GM10248 (cell line): Measurements from ENCODE around the gene PCSK5.

Source experiments
- CTCF ChIA-PET: fragments of 300-600 bp; sonication (Branson Sonifier 250); formaldehyde crosslinking; extraction: SDS; loops from one replicate; lab custom pipeline; 2021; ENCODE audit warnings: antibody characterized with exemption; lab: Yijun Ruan, JAX
- POLR2A ChIA-PET: fragments of 350-650 bp; sonication (Branson Sonifier 250); formaldehyde crosslinking; extraction: SDS; loops from one replicate; lab custom pipeline; 2020; ENCODE audit warnings: antibody characterized with exemption; lab: Yijun Ruan, JAX
- DNase-seq: peaks from one replicate; pipeline ENCODE4 v3.0.0; 2012; ENCODE audit errors: extremely low spot score
- TF ChIP-seq, protein P1 (sequence below): IDR thresholded peaks from 2 replicates; pipeline ENCODE4 v1.5.1; 2012; ENCODE audit warnings: mild to moderate bottlenecking, low read depth; ENCODE audit errors: extremely low read depth, missing control alignments, control extremely low read depth

The PCSK5 gene

DNA sequence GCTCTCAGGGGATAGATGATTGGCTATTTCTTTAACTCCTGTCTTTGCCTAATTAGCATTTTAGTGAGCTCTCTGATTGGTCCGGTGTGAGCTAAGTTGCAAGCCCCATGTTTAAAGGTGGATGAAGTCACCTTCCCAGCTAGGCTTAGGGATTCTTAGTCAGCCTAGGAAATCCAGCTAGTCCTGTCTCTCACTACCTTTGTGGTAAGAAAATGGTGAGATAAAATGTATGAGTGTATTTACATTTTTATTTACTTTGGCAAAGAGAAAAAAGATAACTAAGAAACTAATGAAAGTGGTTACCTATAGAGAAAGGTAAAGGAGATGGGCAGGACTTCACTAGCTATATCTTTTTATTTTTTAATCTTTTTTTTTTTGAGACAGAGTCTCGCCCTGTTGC is 357.0 kb downstream of the PCSK5 start:
- TF ChIP-seq, protein P1, sequence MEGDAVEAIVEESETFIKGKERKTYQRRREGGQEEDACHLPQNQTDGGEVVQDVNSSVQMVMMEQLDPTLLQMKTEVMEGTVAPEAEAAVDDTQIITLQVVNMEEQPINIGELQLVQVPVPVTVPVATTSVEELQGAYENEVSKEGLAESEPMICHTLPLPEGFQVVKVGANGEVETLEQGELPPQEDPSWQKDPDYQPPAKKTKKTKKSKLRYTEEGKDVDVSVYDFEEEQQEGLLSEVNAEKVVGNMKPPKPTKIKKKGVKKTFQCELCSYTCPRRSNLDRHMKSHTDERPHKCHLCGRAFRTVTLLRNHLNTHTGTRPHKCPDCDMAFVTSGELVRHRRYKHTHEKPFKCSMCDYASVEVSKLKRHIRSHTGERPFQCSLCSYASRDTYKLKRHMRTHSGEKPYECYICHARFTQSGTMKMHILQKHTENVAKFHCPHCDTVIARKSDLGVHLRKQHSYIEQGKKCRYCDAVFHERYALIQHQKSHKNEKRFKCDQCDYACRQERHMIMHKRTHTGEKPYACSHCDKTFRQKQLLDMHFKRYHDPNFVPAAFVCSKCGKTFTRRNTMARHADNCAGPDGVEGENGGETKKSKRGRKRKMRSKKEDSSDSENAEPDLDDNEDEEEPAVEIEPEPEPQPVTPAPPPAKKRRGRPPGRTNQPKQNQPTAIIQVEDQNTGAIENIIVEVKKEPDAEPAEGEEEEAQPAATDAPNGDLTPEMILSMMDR = no peak
- DNase-seq = no peak
- POLR2A ChIA-PET = no interaction called here
- CTCF ChIA-PET = interaction anchor here (1.1 to 1.6 kb wide), 4 partner anchors 9 to 95 kb away, joined by 3 to 4 read pairs (median 4); no protein-coding TSS in a partner anchor

DNA sequence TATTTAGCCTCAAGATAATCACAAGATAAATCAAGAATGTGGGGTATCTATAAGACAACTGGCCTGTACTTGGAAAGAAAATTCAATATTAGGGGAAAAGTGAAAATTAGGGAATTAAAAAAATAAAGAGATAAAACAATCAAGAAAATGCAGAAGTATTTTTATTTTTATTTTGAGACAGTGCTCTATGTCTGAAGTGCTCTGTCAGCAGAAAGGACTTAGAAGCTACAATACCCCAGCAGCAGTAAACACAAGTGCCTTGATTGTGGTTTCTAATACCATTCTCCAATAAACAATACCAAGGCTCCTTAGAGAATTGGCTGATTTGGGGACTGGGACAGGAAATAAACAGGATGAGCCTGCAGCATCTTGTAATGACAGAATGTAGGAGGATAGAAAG is 358.8 kb downstream of the PCSK5 start:
- no peak for DNase-seq
- ChIA-PET POLR2A (no interaction called here), CTCF (no interaction called here)
- TF ChIP-seq, protein P1 = no peak

DNA sequence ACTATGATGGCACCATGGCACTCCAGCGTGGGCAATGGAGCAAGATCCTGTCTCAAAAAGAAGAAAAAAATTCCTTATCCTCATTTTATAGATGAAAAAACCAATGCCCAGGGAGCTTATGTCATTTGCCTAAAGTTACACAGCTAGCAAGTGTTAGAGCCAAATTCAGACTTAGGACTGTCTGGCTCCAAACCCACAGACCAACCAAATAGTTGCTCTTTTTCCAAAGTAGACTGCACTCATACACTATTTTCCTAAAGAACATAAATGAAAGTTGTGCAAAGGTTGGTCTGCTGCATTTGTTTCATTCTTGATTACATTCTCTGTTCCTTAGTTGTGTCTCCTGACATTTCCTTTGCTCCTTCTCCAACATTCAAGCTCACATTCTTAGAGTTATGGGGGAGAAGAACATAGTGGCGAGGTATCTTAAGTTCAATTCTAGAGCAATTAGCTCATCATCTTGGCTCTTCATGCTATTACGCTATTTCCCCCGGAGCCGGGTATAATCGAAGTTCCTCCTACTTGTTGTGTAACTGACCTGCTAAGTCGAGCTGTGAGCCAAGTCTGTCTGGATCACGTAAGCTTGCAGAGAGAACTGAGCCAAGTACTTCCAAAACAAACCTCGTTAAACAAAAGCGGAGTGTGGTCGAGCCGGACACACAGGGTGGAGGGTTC is 365.4 kb downstream of the PCSK5 start:
- DNase-seq = no peak
- ChIA-PET CTCF (interaction anchor here (1.0 kb wide), 1 partner anchor 39 kb away, joined by 3 read pairs; no protein-coding TSS in a partner anchor), POLR2A (no interaction called here)

DNA sequence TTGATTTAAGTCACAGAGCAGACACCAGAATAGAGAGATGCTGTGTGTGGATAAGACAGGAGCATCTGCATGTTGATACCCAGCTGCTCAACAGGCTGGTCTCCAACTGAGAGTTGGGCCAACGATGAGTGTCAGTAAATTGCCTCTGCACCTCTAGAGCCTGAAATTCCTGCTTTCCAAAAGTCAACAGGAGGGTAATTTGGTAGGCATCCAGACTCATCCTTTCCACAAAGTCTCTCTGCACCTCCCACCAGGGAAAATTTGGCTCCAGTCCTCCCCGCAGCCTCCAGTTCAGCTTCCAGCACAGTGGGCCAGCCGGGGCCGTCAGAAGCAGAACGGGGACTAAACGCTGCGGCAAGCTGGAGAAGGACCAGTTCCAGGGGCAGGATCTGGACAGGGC is 366.8 kb downstream of the PCSK5 start:
- ChIA-PET CTCF (interaction anchor here (0.9 kb wide), 1 partner anchor 13 kb away, joined by 3 read pairs; no protein-coding TSS in a partner anchor), POLR2A (no interaction called here)
- TF ChIP-seq, protein P1 = no peak
- no peak for DNase-seq

More for the DNA sequence above, 365.4 kb downstream of the PCSK5 start:
- TF ChIP-seq, protein P1 = no peak

DNA sequence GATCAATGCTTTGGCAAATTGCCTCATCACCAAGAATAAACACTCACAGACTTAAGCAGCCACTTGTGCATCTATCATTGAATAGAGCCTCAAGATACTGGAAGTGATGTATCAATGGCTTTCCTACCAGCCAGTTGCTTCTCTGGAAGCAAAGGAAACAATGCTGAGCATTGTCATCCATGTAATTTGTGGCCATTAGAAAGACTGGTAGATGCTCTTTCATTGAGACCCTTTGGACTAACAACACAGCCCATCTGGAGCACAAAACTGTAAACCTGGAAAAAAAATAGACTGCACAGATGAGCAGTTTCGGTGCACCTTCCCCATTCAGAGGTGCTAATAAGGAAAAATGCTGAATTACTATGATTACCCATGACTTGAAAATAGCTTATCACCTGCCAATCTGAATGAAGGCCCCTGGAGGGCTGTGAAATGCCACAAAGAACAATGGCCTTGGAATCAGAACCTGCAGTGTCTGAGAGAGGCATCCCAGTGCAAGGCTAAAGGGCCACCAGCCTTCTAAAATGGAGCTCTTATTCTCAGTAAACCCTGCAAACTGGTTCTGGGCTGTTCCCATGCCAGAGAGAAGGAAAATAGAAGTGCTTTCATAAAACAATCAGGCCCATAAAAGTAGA is 376.3 kb downstream of the PCSK5 start:
- no peak for DNase-seq
- ChIA-PET POLR2A (no interaction called here), CTCF (no interaction called here)
- TF ChIP-seq, protein P1 = no peak

DNA sequence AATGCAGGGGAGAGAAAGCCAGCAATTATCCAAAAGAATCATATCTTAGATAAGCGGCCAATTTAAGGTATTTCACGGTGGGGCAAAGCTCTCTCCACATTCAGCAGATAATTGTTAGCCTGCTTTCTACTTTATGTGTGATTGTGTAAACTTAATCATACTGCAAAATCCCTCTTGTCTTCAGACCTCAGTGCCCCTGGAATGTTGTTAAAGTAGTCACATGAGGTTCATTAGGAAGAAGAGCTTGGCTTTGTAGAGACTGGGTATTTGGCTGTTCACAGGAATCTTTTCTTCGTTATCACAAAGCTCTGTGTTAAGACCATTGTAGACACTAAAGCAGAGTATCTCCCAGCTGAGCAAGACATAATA is 376.8 kb downstream of the PCSK5 start:
- TF ChIP-seq, protein P1 = no peak
- POLR2A ChIA-PET = no interaction called here
- CTCF ChIA-PET = interaction anchor here (1.1 kb wide), 1 partner anchor 13 kb away, joined by 3 read pairs; no protein-coding TSS in a partner anchor
- no peak for DNase-seq
